Epithelial cell of proximal tubule (primary cell): Measurements from ENCODE around the gene NAT14. TPM values are rescaled to one million over a fixed set of nuclear protein-coding genes. Genes with fewer than 3 reads are reported as not detected.
A peak's percentile ranks its signal among the peaks of the same experiment; 100 is the strongest.

Experiments used
- DNase-seq: peaks from one replicate; pipeline ENCODE4 v3.0.0-alpha.2; 2011; ENCODE audit warnings: low read depth
- H3K4me3 ChIP-seq: 2 replicates; pipeline ENCODE4 v1.5.1; 2011; ENCODE audit warnings: low read depth, mild to moderate bottlenecking, low read length
- CTCF ChIP-seq: conservative IDR thresholded peaks from 2 replicates; pipeline ENCODE4 v1.5.1; 2012; ENCODE audit warnings: low read depth, mild to moderate bottlenecking, low read length
- total RNA-seq: library from RNA; depleted of rRNA; stranded (reverse); fragments of >200 nt; gene quantifications from 2 replicates; pipeline ENCODE4 v1.2.3, GENCODE V29; 2015

The NAT14 gene
- total RNA-seq: 29.0 and 29.2 TPM in 2 replicates

GRCh38 chr19:55484593-55485438 lies at the start of gene NAT14:
TSS of gene NAT14 (plus strand) at chr19:55485188. CDS start at chr19:55485709, 521 bp downstream.
- DNase-seq: no peak
- no peak for TF ChIP-seq CTCF
- peak within 1 kb of the TSS; percentile 76 for H3K4me3 ChIP-seq

- no peak overlapping the region for H3K4me3 ChIP-seq
- no peak for TF ChIP-seq CTCF
- DNase-seq: no peak
These were observed 48.1 kb upstream of the NAT14 start for GRCh38 chr19:55436847-55437246.

- TF ChIP-seq CTCF: no peak
- H3K4me3 ChIP-seq: no peak overlapping the region
- DNase-seq: no peak
These were observed 47.6 kb upstream of the NAT14 start for GRCh38 chr19:55437410-55437809.

GRCh38 chr19:55439052-55439451 lies 45.9 kb upstream of the NAT14 start:
- H3K4me3 ChIP-seq: no peak overlapping the region
- no peak for DNase-seq
- TF ChIP-seq CTCF: no peak

GRCh38 chr19:55440411-55441105 lies 44.4 kb upstream of the NAT14 start:
- DNase-seq: no peak
- TF ChIP-seq CTCF: no peak
- no peak overlapping the region for H3K4me3 ChIP-seq

- TF ChIP-seq CTCF: no peak
- H3K4me3 ChIP-seq: no peak overlapping the region
- no peak for DNase-seq
These were observed 43.7 kb upstream of the NAT14 start for GRCh38 chr19:55441319-55441691.
